A673 (cell line): ENCODE measurements around the gene COMT. TPM values are rescaled to one million over a fixed set of nuclear protein-coding genes. Genes with fewer than 3 reads are reported as not detected.
"Not testable (repeated sequence)": the region's sequence is repeated elsewhere in the genome, so short reads cannot be mapped to it uniquely, and the experiment has no call there.

Experiments used
- BruUV-seq: library from RNA; stranded (reverse); fragments of 400-500 nt; replicated peaks from 2 replicates; lab custom pipeline; 2021; lab: Mats Ljungman, UMichigan
- CTCF ChIA-PET: fragments of 300-600 bp; sonication (Branson Sonifier 250); formaldehyde crosslinking; loops from one replicate; lab custom pipeline; 2022; ENCODE audit warnings: antibody characterized with exemption; lab: Charles Lee
- POLR2A ChIA-PET: fragments of 300-600 bp; sonication (Branson Sonifier 250); formaldehyde crosslinking; loops from one replicate; lab custom pipeline; 2022; ENCODE audit warnings: antibody characterized with exemption; ENCODE audit not compliant: low non-redundant PET; lab: Charles Lee
- DNase-seq: peaks from one replicate; pipeline ENCODE4 v3.0.0-alpha.2; 2015; ENCODE audit warnings: low spot score
- H3K27ac ChIP-seq: fragments of 200-600 bp; sonication (generic); 2 replicates; pipeline ENCODE4 v1.5.1; 2016; ENCODE audit warnings: mixed run types, low read depth, mild to moderate bottlenecking, mixed read lengths, antibody characterized with exemption, low read length; ENCODE audit not compliant: poor library complexity, severe bottlenecking
- H3K27me3 ChIP-seq: fragments of 200-600 bp; sonication (generic); replicated peaks from 2 replicates; pipeline ENCODE4 v1.6.1; 2017; ENCODE audit warnings: mixed run types, low read depth, mild to moderate bottlenecking, mixed read lengths, antibody characterized with exemption, low read length; ENCODE audit not compliant: insufficient read depth, poor library complexity
- H3K36me3 ChIP-seq: fragments of 200-600 bp; sonication (generic); 2 replicates; pipeline ENCODE4 v1.6.1; 2016; ENCODE audit warnings: mixed run types, mild to moderate bottlenecking, mixed read lengths, antibody characterized with exemption, low read length; ENCODE audit not compliant: insufficient read depth, poor library complexity, severe bottlenecking
- H3K4me1 ChIP-seq: fragments of 200-600 bp; sonication (generic); 2 replicates; pipeline ENCODE4 v1.6.1; 2017; ENCODE audit warnings: mixed run types, mild to moderate bottlenecking, mixed read lengths, antibody characterized with exemption, low read length; ENCODE audit not compliant: insufficient read depth, poor library complexity, severe bottlenecking
- H3K4me3 ChIP-seq: fragments of 200-600 bp; sonication (generic); 2 replicates; pipeline ENCODE4 v1.5.1; 2016; ENCODE audit warnings: low read depth, mixed run types, mild to moderate bottlenecking, mixed read lengths, low read length; ENCODE audit not compliant: poor library complexity, severe bottlenecking
- H3K9me3 ChIP-seq: fragments of 200-600 bp; sonication (generic); 2 replicates; pipeline ENCODE4 v1.6.1; 2016; ENCODE audit warnings: mixed run types, low read depth, mild to moderate bottlenecking, mixed read lengths, antibody characterized with exemption, low read length; ENCODE audit not compliant: poor library complexity, severe bottlenecking
- EZH2 ChIP-seq: fragments of 200-600 bp; sonication (generic); IDR thresholded peaks from 2 replicates; pipeline ENCODE4 v1.6.1; 2017; ENCODE audit warnings: borderline replicate concordance, low read depth, mild to moderate bottlenecking, mixed read lengths, antibody characterized with exemption, low read length; ENCODE audit not compliant: poor library complexity, severe bottlenecking
- intact Hi-C: fragments of 100-400 bp; cut with micrococcal nuclease; formaldehyde crosslinking; loops from one replicate; pipeline ENCODE4 v1.10.0; 2022; ENCODE audit not compliant: unreplicated experiment
- total RNA-seq: library from RNA; stranded (reverse); gene quantifications from 2 replicates; pipeline ENCODE4 v1.2.3, GENCODE V29; 2021
- TF ChIP-seq, protein P1 (sequence below): fragments of 300-800, 200-600 bp; sonication (generic); conservative IDR thresholded peaks from 2 replicates; pipeline ENCODE4 v1.5.1; 2017; ENCODE audit warnings: low read depth, mild to moderate bottlenecking, antibody characterized with exemption, low read length, moderate library complexity, mixed read lengths

The COMT gene
- total RNA-seq, 1 experiment from 2014 or later, result 87.8 TPM

DNA sequence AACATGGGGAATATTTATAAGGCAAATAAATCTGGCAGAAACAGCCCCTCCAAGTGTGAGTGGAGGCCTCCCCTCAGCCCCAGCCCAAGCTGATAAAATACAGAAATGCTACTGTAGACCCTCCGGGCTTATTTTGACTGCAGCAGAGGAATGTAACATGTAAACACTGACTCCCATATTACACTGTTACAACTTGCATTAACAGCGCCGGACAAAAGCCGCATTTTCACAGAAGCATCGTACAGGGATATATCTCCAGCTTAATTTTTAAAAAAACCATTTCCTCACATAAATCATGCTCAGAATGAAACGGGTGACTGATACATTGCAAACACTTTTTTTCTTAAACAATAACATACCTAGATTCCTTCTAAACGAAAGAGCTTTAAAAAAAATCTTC, 36.6 kb upstream of the COMT start:
- ChIA-PET CTCF (interaction anchor here (1.5 kb wide), 1 partner anchor 175 kb away, joined by 4 read pairs; no protein-coding TSS in a partner anchor), POLR2A (no interaction called here)
- intact Hi-C loops, result no loop called here
- no TSS peak for BruUV-seq
- Histone ChIP-seq H3K4me3 (no peak overlapping the region), H3K9me3 (no peaks in the 10 kb centered on the region), H3K36me3 (no peaks in the 10 kb centered on the region), H3K27ac (no peak overlapping the region), H3K27me3 (no peaks in the 10 kb centered on the region), H3K4me1 (peaks cover 16% of the 10 kb centered on the region)
- TF ChIP-seq, protein P1, sequence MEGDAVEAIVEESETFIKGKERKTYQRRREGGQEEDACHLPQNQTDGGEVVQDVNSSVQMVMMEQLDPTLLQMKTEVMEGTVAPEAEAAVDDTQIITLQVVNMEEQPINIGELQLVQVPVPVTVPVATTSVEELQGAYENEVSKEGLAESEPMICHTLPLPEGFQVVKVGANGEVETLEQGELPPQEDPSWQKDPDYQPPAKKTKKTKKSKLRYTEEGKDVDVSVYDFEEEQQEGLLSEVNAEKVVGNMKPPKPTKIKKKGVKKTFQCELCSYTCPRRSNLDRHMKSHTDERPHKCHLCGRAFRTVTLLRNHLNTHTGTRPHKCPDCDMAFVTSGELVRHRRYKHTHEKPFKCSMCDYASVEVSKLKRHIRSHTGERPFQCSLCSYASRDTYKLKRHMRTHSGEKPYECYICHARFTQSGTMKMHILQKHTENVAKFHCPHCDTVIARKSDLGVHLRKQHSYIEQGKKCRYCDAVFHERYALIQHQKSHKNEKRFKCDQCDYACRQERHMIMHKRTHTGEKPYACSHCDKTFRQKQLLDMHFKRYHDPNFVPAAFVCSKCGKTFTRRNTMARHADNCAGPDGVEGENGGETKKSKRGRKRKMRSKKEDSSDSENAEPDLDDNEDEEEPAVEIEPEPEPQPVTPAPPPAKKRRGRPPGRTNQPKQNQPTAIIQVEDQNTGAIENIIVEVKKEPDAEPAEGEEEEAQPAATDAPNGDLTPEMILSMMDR, result no peak
- no peak for TF ChIP-seq EZH2
- no peak for DNase-seq

DNA sequence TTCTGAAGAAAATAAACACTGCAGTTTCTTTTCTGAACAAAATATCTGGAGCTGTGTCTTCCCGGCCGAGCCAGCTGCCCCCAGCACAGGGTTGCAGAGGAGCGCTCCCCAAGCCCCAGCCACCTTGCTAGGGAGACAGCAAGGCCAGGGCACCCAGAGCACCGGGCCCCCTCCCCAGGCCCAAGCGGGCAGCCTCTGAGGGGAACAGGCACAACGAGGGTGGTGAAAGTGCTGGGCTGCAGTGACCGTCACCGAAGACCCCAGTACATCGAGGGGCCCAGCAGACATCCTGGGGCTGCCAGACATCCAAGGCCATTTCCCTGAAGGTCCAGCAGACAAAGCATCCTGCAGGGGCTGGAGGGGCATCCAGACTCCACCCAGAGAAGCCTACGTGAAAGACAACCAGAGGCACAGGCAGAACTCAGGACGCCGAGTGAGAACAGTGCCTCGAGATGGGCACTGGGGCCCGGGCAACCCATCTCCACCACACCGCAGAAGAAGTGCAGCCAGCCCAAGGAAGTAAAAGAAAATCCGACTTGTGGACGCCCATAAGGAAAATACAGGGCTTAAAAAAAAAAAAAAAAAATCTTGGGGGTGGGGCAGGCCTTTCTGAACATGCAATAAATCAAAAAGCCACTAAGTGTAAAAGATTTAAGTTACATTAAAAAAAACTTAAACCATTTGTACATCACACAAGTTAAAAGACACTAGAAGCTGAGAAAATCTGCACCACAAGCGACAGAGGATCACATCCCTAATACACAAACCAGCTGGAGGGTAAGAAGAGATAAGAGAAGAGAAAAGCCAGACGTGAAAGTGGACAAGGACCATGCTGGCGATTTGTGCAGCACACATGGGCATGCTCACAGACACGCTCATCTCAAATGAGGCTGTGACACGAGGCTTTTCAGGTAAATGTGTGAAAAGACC, 36.0 kb upstream of the COMT start:
- Histone ChIP-seq H3K4me1 (peaks cover 16% of the 10 kb centered on the region), H3K27me3 (no peaks in the 10 kb centered on the region), H3K9me3 (no peaks in the 10 kb centered on the region), H3K36me3 (no peaks in the 10 kb centered on the region), H3K27ac (no peak overlapping the region), H3K4me3 (no peak overlapping the region)
- POLR2A ChIA-PET, result no interaction called here
- no peak for DNase-seq
- CTCF ChIA-PET, result interaction anchor here (1.5 kb wide), 1 partner anchor 176 kb away, joined by 4 read pairs; no protein-coding TSS in a partner anchor
- TF ChIP-seq, protein P1, result no peak
- TF ChIP-seq EZH2, result no peak
- no TSS peak for BruUV-seq
- intact Hi-C loops, result no loop called here

DNA sequence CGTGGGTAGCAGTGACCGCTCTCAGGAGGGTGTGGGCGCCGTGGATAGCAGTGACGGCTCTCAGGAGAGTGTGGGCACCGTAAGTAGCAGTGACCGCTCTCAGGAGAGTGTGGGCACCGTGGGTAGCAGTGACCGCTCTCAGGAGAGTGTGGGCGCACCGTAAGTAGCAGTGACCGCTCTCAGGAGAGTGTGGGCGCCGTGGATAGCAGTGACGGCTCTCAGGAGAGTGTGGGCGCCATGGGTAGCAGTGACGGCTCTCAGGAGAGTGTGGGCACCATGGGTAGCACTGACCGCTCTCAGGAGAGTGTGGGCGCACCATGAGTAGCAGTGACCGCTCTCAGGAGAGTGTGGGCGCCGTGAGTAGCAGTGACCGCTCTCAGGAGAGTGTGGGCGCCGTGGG, 34.7 kb upstream of the COMT start:
- BruUV-seq, H3K4me3 ChIP-seq, H3K27me3 ChIP-seq, intact Hi-C loops, H3K27ac ChIP-seq, DNase-seq, H3K36me3 ChIP-seq, H3K9me3 ChIP-seq, POLR2A ChIA-PET, CTCF ChIA-PET: not testable (repeated sequence)
- H3K4me1 ChIP-seq, result peaks cover 13% of the 10 kb centered on the region

DNA sequence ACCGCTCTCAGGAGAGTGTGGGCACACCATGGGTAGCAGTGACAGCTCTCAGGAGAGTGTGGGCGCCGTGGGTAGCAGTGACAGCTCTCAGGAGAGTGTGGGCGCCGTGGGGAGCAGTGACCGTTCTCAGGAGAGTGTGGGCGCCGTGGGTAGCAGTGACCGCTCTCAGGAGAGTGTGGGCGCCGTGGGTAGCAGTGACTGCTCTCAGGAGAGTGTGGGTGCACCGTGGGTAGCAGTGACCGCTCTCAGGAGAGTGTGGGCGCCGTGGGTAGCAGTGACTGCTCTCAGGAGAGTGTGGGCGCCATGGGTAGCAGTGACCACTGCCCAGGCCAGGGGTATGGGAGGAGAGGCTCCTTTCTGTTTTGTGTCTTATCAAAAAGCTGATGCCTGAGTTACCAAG, 33.7 kb upstream of the COMT start:
- DNase-seq, H3K27me3 ChIP-seq, BruUV-seq, H3K4me1 ChIP-seq, H3K4me3 ChIP-seq, H3K27ac ChIP-seq, POLR2A ChIA-PET, H3K36me3 ChIP-seq, H3K9me3 ChIP-seq, intact Hi-C loops: not testable (repeated sequence)
- CTCF ChIA-PET, result interaction anchor here (0.5 kb wide), 1 partner anchor 178 kb away, joined by 3 read pairs; no protein-coding TSS in a partner anchor
